GM19043 (cell line): ENCODE measurements around the gene TEX2.
"Not testable (repeated sequence)": the region's sequence is repeated elsewhere in the genome, so short reads cannot be mapped to it uniquely, and the experiment has no call there.

Experiments used
- ATAC-seq: cut with Tn5 transposase; IDR thresholded peaks from one replicate; pipeline ENCODE4 v1.9.1; 2021; ENCODE audit warnings: low read depth; ENCODE audit not compliant: unreplicated experiment

Gene TEX2

DNA sequence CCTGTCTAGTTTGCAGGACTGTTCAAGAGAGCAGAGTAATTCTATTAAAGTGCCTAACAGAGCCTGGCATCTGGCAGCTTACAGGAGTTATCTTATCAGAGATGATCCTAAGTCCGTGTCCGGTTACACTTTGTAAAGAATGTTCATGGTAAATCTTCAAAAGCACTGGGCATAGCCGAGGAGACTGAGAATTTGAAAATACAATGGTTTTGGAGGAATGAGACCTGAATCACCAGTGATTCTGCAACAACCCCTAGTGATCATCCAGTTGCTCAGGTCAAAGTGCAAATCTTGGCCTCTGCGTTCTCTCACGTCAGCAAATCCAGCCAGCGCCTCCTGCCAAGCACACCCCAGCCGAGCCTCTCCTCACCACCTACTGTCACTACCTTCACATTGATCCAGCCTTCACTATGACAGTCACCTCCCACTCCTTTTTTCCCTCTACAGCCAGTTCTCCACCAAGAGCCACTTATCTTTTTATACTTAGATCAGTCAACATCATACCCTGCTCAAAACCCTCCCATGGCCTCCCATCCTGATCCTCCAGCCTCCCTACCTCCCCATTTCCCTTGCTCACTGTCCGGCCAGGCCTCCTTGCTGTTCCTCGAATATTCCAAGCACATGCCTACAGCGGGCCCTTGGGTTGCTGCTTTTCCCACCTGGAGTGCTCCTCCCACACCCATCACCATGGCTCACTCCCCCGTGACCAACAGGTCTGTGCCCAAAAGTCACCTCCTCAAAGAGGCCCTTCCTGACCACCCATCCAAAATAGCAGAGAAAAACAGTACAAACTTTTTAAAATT is 75.8 kb downstream of the TEX2 start:
- no peak for ATAC-seq

DNA sequence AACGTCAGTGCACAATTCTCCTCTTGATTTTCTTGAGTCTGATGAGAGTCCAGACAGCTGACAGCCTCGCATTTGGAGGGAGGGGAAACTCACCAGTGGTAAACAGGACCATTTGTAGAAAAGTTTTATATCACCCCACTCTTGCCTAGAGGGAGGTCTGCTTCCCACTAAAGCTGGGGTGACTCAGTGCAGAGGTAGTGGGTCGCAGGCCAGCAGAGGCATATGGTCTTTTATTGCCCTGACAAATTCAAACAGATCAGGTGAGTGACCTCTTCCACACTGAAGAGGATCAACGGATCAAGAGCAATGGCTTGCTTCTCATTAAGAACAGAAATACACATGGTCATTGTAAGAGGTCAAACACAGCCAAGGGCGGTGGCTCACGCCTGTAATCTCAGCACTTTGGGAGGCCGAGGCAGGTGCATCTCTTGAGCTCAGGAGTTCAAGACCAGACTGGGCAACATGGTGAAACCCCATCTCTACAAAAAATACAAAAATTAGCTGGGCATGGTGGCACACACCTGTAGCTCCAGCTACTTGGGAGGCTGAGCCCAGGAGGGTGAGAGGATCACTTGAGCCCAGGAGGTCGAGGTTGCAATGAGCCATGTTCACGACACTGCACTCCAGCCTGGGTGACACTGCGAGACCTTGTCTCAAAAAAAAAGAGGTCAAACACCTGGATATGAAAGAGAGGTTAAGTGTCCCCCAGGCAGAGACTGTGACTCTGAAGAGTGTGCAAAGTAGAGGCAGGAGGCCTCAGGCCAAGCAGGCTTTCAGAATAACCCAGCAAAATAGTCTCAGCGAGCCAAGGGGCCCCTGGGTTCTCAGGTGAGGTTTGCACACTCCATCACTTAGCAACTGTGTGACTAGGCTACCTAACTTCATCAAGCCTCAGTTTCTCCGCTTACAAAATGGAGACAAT is 76.6 kb downstream of the TEX2 start:
- no peak for ATAC-seq

DNA sequence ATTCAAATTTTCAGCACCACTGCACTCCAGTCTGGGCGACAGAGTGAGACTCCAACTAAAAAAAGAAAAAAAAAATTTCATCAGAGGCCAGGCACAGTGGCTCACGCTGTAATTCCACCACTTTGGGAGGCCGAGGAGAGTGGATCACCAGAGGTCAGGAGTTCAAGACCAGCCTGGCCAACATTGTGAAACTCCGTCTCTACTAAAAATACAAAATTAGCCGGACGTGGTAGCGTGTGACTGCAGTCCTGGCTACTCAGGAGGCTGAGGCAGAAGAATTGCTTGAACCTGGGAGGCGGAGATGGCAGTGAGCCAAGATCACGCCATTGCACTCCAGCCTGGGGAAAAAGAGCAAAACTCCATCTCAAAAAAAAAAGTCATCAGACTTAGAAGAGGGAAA is 77.5 kb downstream of the TEX2 start:
- not testable (repeated sequence) for ATAC-seq

DNA sequence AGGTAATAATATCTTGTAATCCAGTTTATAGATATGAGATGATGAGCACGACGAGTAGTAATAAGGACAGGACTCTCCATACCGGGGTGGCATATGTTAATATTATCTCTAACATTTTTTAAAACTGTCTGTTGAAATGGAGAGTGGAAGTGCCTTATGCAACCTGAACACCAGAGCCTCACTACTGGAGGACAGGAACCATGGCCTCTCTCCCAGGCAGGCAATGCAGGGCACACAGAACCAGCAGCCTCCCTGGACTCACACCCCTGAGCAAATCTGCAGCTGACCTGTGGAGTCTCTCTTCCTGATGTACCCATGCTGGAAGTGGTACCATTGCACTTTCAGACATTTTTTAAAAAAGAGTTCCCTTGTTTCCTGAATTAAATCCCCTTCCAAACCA is 78.0 kb downstream of the TEX2 start:
- ATAC-seq, result no peak

DNA sequence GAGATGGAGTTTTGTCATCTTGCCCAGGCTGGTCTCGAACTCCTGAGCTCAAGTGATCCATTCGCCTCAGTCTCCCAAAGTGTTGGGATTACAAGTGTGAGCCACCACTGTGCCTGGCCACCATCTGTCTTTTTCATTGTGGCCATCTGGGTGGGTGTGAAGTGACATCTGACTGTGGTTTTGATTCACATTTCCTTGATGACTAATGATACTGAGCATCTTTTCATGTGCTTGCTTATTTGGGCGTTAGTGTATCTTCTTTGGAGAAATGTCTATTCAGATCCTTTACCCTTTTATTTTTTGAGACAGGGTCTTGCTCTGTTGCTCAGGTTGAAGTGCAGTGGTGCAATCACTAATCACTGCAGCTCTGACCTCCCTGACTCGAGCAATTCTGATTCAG is 79.2 kb downstream of the TEX2 start:
- no peak for ATAC-seq

DNA sequence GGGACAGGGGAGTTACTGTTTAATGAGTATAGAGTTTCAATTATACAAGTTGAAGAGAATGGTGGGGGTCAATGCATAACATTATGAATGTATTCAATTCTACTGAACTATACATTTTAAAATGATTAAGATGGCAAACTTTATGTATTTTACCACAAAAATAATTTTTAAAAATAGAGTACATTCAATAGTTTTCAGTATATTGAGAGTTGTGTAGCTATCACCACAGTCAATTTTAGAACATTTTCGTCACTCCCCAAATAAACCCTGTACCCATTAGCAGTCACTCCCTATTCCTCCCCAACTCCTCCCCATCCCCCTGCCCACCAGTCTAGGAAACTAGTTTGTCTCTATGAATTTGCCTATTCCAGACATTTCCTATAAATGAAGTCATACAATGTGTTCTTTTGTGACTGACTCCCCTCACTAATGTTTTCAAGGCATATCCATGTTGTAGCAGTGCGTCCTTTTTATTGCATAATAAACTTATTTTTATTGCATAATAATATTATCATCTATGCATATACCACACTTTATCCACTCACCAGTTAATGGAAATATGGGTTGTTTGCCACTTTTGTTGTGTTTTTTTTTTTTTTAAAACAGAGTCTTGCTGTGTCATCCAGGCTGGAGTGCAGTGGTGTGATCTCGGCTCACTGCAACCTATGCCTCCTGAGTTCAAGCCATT is 80.6 kb downstream of the TEX2 start:
- ATAC-seq, result no peak

DNA sequence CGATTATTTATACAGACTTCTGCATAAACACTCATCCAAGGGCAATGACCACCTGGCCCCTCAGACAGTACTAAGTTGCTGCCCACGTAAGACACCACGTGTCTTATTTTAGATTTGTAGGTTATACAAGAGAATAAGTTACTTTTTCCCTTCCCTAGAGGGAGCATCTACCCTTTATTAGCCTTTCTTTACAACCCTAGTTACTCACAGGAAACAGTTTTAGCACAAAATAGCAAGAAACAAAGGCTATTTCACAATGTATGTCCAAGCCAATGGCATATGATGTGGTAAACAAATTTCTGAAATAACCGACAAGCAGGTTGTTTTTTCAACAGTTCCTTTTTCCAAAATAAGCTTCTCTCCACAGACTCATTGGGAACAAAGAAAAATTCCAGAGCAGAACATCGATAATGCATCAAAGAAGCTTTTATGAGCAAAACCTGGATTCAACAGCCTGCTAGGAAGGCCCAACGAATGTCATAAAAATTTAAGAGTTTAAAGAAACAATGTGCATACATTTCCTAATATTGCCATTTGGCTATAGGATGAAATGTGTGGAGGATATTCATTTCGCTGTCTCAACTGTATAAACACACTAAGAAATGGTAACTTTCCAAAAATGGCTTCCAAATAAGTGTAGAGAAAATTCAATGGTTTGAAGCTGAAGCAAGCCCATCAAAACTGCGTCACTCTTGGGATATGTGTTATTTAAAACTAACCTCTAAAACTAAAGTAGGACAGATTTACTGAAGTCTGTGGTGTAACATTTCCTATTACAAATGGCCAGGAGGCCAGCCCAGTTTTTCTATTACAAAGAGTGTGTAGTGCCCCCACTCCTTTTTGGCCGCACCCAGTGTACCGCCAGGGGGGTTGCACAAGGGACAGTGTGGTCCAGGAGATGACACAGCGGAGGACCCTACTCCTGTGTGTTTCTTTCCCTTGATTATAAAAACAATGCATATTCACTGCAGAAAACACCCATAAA is 82.7 kb downstream of the TEX2 start:
- no peak for ATAC-seq

DNA sequence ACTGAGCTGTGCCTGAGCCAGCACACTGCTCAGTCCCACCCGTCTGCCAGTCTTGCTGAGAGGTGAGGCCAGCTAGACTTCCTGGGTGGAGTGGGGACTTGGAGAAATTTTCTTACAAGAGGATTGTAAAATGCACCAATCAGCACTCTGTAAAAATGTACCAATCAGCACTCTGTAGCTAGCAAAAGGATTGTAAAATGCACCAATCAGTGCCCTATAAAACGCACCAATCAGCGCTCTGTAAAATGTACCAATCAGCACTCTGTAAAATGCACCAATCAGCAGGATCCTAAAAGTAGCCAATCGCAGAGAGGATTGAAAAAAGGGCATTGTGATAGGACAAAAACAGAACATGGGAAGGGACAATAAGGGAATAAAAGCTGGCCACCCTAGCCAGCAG is 84.0 kb downstream of the TEX2 start:
- ATAC-seq, result not testable (repeated sequence)

DNA sequence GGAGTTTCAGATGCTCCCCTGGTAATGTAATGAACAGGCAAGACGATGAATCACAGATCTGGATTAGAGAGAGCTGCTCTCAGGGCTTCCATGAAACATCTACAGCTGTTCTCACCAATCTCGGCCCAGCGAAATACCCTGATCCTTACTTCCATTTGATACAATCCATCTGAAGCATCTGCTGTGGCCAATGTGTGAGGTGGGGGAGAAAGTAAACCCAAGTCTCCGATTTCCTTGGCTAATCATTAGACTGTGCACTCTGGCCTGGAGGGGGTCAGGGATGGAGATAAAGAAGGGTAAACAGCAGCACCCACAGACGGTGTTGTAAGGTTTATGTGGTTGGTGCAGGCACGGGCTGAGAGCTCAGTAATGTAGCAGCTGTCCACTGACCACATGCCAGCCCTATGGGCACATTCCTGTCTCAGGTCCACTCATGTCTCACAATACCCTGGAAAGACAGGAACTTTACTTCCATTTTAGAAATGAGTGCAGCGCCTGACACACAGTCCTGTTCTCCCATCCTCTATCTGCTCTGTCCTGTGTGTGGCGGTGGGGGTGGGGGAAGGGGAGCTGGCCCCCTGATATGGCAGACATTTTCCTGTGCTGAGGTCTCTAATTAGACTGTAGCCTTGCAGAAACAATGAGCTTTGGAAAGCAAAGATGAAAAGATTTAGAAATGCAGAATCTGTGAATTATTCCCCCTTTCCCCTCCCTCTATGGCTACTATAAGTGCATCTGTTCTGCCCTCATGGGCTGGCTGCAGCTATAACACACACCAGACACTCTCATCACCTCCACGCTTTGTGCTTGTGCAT is 84.8 kb downstream of the TEX2 start:
- no peak for ATAC-seq

DNA sequence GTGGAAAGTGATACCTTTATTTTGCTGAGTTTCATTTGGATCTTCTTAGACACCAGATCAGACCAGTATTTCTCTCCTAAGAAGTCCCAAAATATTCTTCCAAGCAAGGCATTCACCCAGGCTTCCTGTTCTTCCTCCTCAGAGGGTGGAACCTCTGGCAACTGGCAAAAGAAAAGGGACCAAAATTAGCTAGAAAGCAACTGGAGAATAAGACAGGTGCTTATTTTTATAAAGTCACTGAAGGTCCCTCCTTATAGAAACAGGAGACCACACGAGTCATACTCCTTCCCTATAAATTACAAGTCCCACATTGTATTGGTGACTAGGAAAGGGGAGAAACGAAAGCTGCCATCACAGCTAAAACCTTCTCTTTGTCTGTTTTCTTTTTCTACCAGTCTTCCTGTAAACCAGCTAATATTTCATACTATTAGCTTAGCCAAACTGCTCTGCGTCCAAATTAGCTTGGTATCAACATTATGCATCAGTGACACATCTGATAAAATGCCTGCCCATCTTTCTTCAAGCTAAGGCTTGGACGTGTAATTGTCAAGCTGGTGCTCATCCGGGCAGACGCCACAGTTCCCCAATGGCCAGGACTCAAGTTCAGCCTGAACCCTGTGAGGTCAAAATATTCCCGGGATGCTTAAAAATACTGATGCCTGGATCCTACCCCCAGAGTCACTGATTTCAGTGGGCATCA is 85.6 kb downstream of the TEX2 start:
- ATAC-seq, result no peak

DNA sequence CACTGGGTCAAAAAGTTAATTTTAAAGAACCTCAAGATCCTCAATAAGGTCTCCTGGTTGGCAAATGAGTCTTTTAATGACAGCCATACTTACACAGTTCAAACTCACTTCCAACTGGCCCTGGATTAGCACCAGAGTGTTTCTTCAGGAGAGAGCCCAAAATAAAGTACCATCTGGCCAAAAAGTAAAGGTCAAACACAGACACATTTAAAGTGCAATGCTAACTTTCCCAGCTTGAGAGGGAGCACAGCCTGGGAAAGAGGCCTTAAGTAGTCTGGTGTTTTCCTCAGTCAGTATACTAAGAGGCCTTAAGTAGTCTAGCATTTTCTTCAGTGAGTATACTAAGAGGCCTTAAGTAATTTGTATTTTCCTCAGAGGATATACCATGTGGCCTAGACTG is 86.5 kb downstream of the TEX2 start:
- no peak for ATAC-seq

DNA sequence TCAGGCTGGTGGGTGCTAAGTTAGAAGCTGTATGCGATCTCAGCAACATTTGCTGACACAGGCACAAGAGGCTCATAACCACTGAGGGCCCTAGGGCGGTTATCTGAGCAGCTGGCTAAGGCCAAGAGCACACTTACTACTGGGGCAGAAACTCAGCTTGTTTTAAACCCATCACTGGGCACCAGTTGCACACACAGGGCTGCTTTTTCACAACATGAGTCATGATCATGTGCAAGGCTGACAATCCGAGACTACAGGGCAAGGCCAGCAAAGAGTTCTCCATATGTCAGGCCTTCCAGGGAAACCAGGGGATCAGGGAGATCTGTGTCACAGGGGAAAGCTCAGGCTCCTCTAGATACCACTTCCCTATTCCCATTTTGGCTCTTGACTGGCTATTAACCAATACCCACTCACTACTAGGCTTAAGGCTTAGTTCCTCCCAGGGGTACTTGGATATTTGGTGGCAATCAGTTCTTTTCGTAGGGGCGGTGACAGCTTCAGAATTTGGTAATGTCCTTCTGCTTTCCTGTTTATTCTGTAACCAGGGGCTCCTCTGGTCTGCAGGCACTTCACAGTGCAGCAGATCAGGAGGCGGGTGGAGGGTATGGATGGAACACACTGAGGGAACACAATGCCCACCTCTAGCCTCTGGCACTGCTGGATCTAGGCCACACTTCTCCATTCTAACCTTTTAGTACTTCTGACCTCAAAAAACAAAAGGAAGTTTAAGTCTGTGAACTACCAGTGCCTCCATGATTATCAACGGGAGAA is 88.2 kb downstream of the TEX2 start:
- no peak for ATAC-seq

DNA sequence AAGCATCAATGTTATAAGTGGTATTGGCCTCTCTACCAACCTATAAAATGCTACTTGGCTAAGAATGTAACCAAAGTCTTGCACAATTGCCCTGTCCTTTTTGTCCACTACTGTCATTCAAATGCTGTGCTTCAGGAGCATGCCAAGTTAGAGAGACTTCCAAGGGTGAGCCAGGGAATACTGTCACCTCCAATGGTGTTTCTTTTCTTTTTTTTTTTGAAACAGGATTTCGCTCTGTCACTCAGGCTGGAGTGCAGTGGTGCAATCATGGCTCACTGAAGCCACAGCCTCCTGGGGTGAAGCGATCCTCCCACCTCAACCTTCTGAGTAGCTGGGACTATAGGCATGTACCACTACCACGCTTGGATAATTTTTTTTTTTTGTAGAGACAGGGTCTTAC is 89.4 kb downstream of the TEX2 start:
- no peak for ATAC-seq

DNA sequence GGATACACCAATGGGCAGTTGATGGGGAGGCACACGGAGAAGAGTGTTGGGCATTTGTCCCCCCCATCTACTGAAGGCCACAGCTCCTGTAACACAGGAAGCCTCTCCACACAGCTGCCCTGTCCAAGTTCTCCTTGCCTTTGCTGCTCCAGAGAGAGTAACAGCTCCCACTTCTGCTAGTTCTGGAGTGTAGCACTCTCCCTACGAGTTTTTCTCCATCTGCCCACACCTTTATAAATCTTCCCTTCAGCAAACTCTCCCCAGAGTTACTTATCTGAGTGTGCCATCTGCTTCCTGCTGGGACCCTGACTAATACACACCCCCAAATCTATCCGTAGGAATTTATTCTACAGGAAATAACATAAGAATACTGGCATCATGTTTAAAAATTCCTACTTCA is 90.5 kb downstream of the TEX2 start:
- no peak for ATAC-seq

DNA sequence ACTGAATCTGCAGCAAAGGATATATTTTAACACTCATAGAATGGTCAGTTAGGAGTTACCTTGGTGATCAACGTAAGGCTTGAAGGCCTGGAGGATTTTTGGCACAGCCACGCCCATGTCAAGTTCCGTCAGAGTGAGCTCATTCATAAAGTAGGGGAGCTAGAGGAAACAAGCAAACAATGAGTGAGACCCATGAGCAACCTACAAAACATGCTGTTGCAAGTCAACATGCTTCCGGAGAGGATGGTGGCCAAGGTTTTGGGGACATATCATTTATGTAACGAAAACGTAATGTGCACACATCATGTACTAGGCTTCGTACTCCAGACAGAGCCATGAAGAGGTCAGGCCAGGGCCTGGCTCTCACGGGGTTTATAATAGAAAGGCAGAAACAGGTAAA is 92.0 kb downstream of the TEX2 start:
- no peak for ATAC-seq

DNA sequence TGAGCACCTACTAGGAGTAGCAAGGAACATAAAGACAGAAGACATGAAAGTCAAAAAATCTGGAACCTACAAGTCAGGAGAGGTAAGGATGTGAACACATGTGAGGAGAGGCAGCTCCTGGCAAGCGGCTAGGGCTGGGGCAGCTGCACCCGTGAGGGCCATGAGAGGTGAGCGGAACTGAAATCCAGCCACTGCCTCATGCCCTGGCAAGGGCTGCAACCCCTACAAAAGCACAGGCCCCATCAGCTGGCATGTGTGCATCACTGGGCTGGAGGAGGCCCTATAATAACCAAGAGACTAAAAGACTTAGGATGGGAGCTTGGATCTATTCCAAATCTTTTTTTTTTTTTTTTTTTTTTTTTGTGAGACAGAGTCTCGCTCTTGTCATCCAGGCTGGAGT is 92.8 kb downstream of the TEX2 start:
- no peak for ATAC-seq

DNA sequence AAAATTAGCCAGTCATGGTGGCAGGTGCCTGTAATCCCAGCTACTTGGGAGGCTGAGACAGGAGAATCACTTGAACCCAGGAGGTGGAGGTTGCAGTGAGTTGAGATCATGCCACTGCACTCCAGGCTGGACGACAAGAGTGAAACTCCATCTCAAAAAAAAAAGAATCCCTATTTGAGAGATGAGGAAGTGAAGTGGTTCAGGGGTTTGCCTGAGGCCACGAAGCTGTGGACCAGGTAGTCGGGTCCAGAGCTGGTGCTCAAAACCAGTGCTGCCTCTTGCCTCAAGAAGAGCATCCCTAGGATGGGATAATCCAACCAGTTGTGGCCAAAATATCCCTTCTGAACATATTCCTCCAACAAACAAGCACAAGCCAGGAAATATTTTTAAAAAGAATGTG is 95.4 kb downstream of the TEX2 start:
- ATAC-seq, result not testable (repeated sequence)

DNA sequence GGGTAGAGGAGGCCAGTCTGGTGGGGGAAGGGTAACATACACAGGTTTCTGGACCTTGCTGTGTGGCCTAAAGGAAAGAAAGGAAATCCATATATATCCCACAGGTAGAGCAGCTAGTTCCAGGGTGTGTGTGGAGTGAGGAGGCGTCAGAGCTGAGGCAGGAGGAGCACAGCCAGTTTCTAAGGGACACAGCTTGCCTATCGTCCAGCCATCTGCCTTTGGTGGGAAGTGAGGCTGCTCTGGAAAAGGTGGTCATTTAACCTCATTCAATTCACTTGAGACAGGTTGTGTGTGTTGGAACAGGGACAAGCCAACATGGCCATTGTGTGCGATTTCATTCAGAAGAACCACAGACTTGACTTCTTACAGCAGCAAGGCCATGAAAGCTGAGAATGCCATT is 96.2 kb downstream of the TEX2 start:
- no peak for ATAC-seq
